ENCODE results near the gene THSD1.

- TF ChIP-seq, protein P1, sequence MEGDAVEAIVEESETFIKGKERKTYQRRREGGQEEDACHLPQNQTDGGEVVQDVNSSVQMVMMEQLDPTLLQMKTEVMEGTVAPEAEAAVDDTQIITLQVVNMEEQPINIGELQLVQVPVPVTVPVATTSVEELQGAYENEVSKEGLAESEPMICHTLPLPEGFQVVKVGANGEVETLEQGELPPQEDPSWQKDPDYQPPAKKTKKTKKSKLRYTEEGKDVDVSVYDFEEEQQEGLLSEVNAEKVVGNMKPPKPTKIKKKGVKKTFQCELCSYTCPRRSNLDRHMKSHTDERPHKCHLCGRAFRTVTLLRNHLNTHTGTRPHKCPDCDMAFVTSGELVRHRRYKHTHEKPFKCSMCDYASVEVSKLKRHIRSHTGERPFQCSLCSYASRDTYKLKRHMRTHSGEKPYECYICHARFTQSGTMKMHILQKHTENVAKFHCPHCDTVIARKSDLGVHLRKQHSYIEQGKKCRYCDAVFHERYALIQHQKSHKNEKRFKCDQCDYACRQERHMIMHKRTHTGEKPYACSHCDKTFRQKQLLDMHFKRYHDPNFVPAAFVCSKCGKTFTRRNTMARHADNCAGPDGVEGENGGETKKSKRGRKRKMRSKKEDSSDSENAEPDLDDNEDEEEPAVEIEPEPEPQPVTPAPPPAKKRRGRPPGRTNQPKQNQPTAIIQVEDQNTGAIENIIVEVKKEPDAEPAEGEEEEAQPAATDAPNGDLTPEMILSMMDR (IDR thresholded peaks at IDR 0.05), result no peak
- TF ChIP-seq POLR2A (IDR thresholded peaks at IDR 0.05), result no peak
Measured at GRCh38 chr13:52447815-52448552, 42.0 kb upstream of the THSD1 start.

Data from esophagus squamous epithelium (tissue), 4 donors.